HCT116 (cell line): ENCODE results near the gene DCHS1. TPM values are rescaled to one million over a fixed set of nuclear protein-coding genes. Genes with fewer than 3 reads are reported as not detected.

Source experiments
- ATAC-seq: fragments of 200-7000 bp; cut with Tn5 transposase; 2 replicates; pipeline ENCODE4 v1.9.1; 2020; ENCODE audit warnings: mild to moderate bottlenecking, moderate library complexity
- BruUV-seq: library from RNA; stranded (reverse); fragments of 400-500 nt; replicated peaks from 2 replicates; lab custom pipeline; 2021; lab: Mats Ljungman, UMichigan
- CTCF ChIA-PET: fragments of 300-600 bp; sonication (Branson Sonifier 250); formaldehyde crosslinking; loops from one replicate; lab custom pipeline; 2021; ENCODE audit warnings: antibody characterized with exemption; lab: Charles Lee
- POLR2A ChIA-PET: fragments of 300-600, 350-600 bp; sonication (Branson Sonifier 250); formaldehyde crosslinking; loops from one replicate; lab custom pipeline; 2021; ENCODE audit warnings: antibody characterized with exemption; lab: Charles Lee
- RAD21 ChIA-PET, 2 experiments: fragments of 300-600 bp; sonication (Branson Sonifier 250); formaldehyde crosslinking; loops; one replicate each; lab custom pipeline; 2023; ENCODE audit warnings: low total read pairs in 2 of 2; ENCODE audit not compliant: uncharacterized antibody in 2 of 2, unreplicated experiment in 2 of 2, low non-redundant PET in 1 of 2; lab: Charles Lee
- DNase-seq: peaks from one replicate; pipeline ENCODE4 v3.0.0-alpha.2; 2010; ENCODE audit warnings: low read depth, low spot score
- H2AFZ ChIP-seq: fragments of 200-600 bp; shearing (Covaris generic), sonication (generic); 2 replicates; pipeline ENCODE4 v1.6.1; 2017; ENCODE audit warnings: low read depth, mixed run types, mixed read lengths, antibody characterized with exemption, low read length; ENCODE audit not compliant: poor library complexity, severe bottlenecking
- H3K27ac ChIP-seq: 2 replicates; pipeline ENCODE4 v1.5.1; 2012; ENCODE audit warnings: low read depth, low read length
- H3K27me3 ChIP-seq: fragments of 200-600 bp; sonication (generic); 2 replicates; pipeline ENCODE4 v1.6.1; 2016; ENCODE audit warnings: mixed run types, low read length, mixed read lengths; ENCODE audit not compliant: insufficient read depth
- H3K36me3 ChIP-seq, 2 experiments: fragments of 200-500 bp in 1 of 2; fragments of 200-600 bp in 1 of 2; sonication (Bioruptor generic) in 1 of 2; sonication (generic) in 1 of 2; 2 replicates each; pipeline versions ENCODE4 v1.5.1 to v1.6.1; 2014 to 2016; ENCODE audit warnings: low read length in 2 of 2, inconsistent platforms in 1 of 2, mixed read lengths in 1 of 2, mixed run types in 1 of 2; ENCODE audit not compliant: insufficient read depth in 2 of 2, control insufficient read depth in 1 of 2
- H3K4me1 ChIP-seq, 2 experiments: fragments of 200-600 bp in 1 of 2; sonication (generic) in 1 of 2; 2 replicates each; pipeline versions ENCODE4 v1.5.1 to v1.6.1; 2012 to 2017; ENCODE audit warnings: low read length in 2 of 2, inconsistent platforms in 1 of 2, mild to moderate bottlenecking in 1 of 2, mixed read lengths in 1 of 2, mixed run types in 1 of 2, moderate library complexity in 1 of 2; ENCODE audit not compliant: insufficient read depth in 2 of 2, control insufficient read depth in 1 of 2
- H3K4me2 ChIP-seq: fragments of 200-600 bp; sonication (generic); 2 replicates; pipeline ENCODE4 v1.6.1; 2017; ENCODE audit warnings: mixed run types, low read length, mixed read lengths
- H3K4me3 ChIP-seq, 2 experiments: fragments of 200-600 bp in 1 of 2; sonication (generic) in 1 of 2; replicated peaks in 1 of 2; 2 replicates each; pipeline ENCODE4 v1.5.1; 2011 to 2016; ENCODE audit warnings: low read length in 2 of 2, control low read depth in 1 of 2, low read depth in 1 of 2, mild to moderate bottlenecking in 1 of 2, mixed read lengths in 1 of 2, mixed run types in 1 of 2
- H3K79me2 ChIP-seq: fragments of 200-600 bp; sonication (generic); 2 replicates; pipeline ENCODE4 v1.6.1; 2017; ENCODE audit warnings: mild to moderate bottlenecking, mixed run types, low read length, moderate library complexity, mixed read lengths; ENCODE audit not compliant: insufficient read depth
- H3K9ac ChIP-seq: fragments of 200-600 bp; sonication (generic); 2 replicates; pipeline ENCODE4 v1.6.1; 2016; ENCODE audit warnings: low read length, mixed read lengths
- H3K9me2 ChIP-seq: fragments of 200-600 bp; sonication (generic), shearing (Covaris generic); 2 replicates; pipeline ENCODE4 v1.6.1; 2017; ENCODE audit warnings: mixed run types, mild to moderate bottlenecking, moderate library complexity; ENCODE audit not compliant: insufficient read depth
- H3K9me3 ChIP-seq, 2 experiments: fragments of 200-500 bp in 1 of 2; fragments of 200-600 bp in 1 of 2; sonication (Bioruptor generic) in 1 of 2; sonication (generic) in 1 of 2; 2 replicates each; pipeline ENCODE4 v1.6.1; 2014 to 2017; ENCODE audit warnings: low read length in 2 of 2, mixed read lengths in 2 of 2, inconsistent platforms in 1 of 2, low read depth in 1 of 2, mild to moderate bottlenecking in 1 of 2, mixed run types in 1 of 2, moderate library complexity in 1 of 2; ENCODE audit not compliant: control insufficient read depth in 1 of 2, insufficient read depth in 1 of 2
- H4K20me1 ChIP-seq: fragments of 200-600 bp; sonication (generic), shearing (Covaris generic); 2 replicates; pipeline ENCODE4 v1.6.1; 2017; ENCODE audit warnings: mixed run types, mild to moderate bottlenecking, moderate library complexity; ENCODE audit not compliant: insufficient read depth
- CEBPB ChIP-seq: IDR thresholded peaks from 2 replicates; pipeline ENCODE4 v1.6.1; 2012; ENCODE audit warnings: low read depth
- EGR1 ChIP-seq: IDR thresholded peaks from 2 replicates; pipeline ENCODE4 v1.6.1; 2012; ENCODE audit warnings: low read depth
- POLR2A ChIP-seq: IDR thresholded peaks from 2 replicates; pipeline ENCODE4 v1.7.0; 2011; ENCODE audit warnings: borderline replicate concordance; ENCODE audit not compliant: insufficient read depth, insufficient read length; ENCODE audit errors: extremely low read depth
- POLR2AphosphoS5 ChIP-seq: IDR thresholded peaks from 2 replicates; pipeline ENCODE4 v1.6.1; 2011; ENCODE audit warnings: mild to moderate bottlenecking, low read depth, low read length, moderate library complexity
- RAD21 ChIP-seq: IDR thresholded peaks from 2 replicates; pipeline ENCODE4 v1.6.1; 2012; ENCODE audit warnings: low read depth, mild to moderate bottlenecking
- SIN3A ChIP-seq: IDR thresholded peaks from 2 replicates; pipeline ENCODE4 v1.6.1; 2012; ENCODE audit warnings: low read depth
- SP1 ChIP-seq: IDR thresholded peaks from 2 replicates; pipeline ENCODE4 v1.6.1; 2012; ENCODE audit warnings: low read depth
- SRF ChIP-seq: IDR thresholded peaks from 2 replicates; pipeline ENCODE4 v1.6.1; 2012; ENCODE audit warnings: low read depth
- TCF7L2 ChIP-seq: IDR thresholded peaks from 2 replicates; pipeline ENCODE4 v1.7.0; 2011; ENCODE audit warnings: borderline replicate concordance, inconsistent platforms; ENCODE audit not compliant: insufficient read depth, insufficient read length; ENCODE audit errors: extremely low read depth
- YY1 ChIP-seq: IDR thresholded peaks from 2 replicates; pipeline ENCODE4 v1.6.1; 2011; ENCODE audit warnings: low read length, low read depth, moderate library complexity, mild to moderate bottlenecking; ENCODE audit not compliant: insufficient replicate concordance; ENCODE audit errors: extremely low read depth
- intact Hi-C: fragments of 100-400 bp; cut with micrococcal nuclease; formaldehyde crosslinking; loops from 2 replicates; pipeline ENCODE4 v1.10.0; 2022
- total RNA-seq: library from RNA; stranded (reverse); gene quantifications from one replicate; pipeline ENCODE4 v1.2.1, GENCODE V29; 2021; ENCODE audit not compliant: unreplicated experiment
- TF ChIP-seq, protein P1 (sequence below): IDR thresholded peaks from 2 replicates; pipeline ENCODE4 v1.6.1; 2012
- TF ChIP-seq, protein P2 (sequence below), 3 experiments: fragments of 200-600 bp in 1 of 3; sonication (generic) in 1 of 3; IDR thresholded peaks in 2 of 3; conservative IDR thresholded peaks in 1 of 3; 2 replicates each; pipeline ENCODE4 v1.5.1; 2012 to 2017; ENCODE audit warnings: low read depth in 2 of 3, low read length in 2 of 3, antibody characterized with exemption in 1 of 3, borderline replicate concordance in 1 of 3, control low read depth in 1 of 3, mild to moderate bottlenecking in 1 of 3, mixed read lengths in 1 of 3, mixed run types in 1 of 3, moderate library complexity in 1 of 3; ENCODE audit not compliant: insufficient read depth in 1 of 3

The DCHS1 gene
- total RNA-seq, 1 experiment from 2014 or later = 0.30 TPM

DNA sequence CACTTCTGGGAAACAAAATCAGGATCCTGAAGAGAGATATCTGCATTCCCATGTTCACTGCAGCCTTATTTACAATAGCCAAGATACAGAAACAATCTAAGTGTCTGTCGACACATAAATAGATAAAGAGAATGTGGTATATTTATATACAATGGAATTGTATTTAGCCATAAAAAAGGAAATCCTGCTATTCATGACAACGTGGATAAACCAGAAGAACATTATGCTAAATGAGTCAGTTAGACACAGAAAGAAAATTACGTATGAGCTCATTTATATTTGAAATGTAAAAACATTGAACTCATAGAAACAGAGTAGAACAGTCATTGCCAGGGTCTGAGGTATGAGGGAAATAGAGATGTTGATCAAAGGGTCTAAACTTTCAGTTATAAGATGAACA lies 21.4 kb upstream of the DCHS1 start:
- no peak for ATAC-seq
- CTCF ChIA-PET = interaction anchor here (1.1 kb wide), 1 partner anchor 9 kb away, joined by 13 read pairs; no protein-coding TSS in a partner anchor
- Histone ChIP-seq H3K27ac (no peak overlapping the region), H4K20me1 (no peaks in the 10 kb centered on the region), H3K36me3 (peaks cover 13 to 14% of the 10 kb centered on the region in 2 experiments), H3K4me2 (no peak overlapping the region), H3K9ac (no peak overlapping the region), H3K4me3 (no peak overlapping the region), H3K27me3 (no peaks in the 10 kb centered on the region), H2AFZ (no peak overlapping the region), H3K9me2 (no peaks in the 10 kb centered on the region), H3K4me1 (peaks cover 3 to 5% of the 10 kb centered on the region in 2 experiments; a peak in 3 of 4 replicates), H3K79me2 (peaks cover 14% of the 10 kb centered on the region), H3K9me3 (no peaks in the 10 kb centered on the region)
- no peak for TF ChIP-seq TCF7L2
- no peak for TF ChIP-seq SIN3A
- POLR2A ChIA-PET = no interaction called here
- intact Hi-C loops = no loop called here
- RAD21 ChIA-PET = no interaction called here
- DNase-seq = no peak
- BruUV-seq = no TSS peak

DNA sequence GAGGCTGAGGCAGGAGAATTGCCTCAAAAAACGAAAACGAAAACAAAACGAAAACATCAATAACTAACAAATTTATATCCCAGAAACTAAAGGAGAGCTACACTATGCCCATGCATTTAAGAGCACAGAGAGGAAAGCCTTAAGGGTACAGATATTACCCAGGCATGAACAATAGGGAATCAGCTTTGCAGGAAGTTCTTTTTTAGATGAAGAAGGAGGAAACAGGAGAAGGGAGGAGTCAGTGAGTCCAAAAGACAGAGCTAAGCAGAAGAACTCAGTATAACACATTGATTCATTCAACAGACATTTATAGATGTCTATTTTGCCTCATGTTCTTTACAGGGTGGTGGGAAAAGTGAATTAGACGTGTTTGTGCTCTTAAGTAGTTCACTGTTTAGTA lies 19.3 kb upstream of the DCHS1 start:
- Histone ChIP-seq H3K9me3 (no peaks in the 10 kb centered on the region), H2AFZ (no peak overlapping the region), H3K9me2 (no peaks in the 10 kb centered on the region), H3K27ac (no peak overlapping the region), H4K20me1 (no peaks in the 10 kb centered on the region), H3K27me3 (no peaks in the 10 kb centered on the region), H3K4me3 (no peak overlapping the region), H3K36me3 (no peaks in the 10 kb centered on the region), H3K4me1 (no peaks in the 10 kb centered on the region), H3K9ac (no peak overlapping the region), H3K79me2 (no peaks in the 10 kb centered on the region), H3K4me2 (no peak overlapping the region)
- ChIA-PET CTCF (interaction anchor here (4.0 kb wide), 1 partner anchor 9 kb away, joined by 18 read pairs; the partner anchor contains the start of gene MRPL17), POLR2A (no interaction called here), RAD21 (no interaction called here)
- BruUV-seq = no TSS peak
- ATAC-seq (no peak), DNase-seq (no peak)
- no peak for TF ChIP-seq EGR1
- TF ChIP-seq POLR2A = no peak
- TF ChIP-seq SRF = no peak
- TF ChIP-seq TCF7L2 = no peak
- no peak for TF ChIP-seq RAD21
- TF ChIP-seq POLR2AphosphoS5 = no peak
- no peak for TF ChIP-seq CEBPB
- TF ChIP-seq, protein P1, sequence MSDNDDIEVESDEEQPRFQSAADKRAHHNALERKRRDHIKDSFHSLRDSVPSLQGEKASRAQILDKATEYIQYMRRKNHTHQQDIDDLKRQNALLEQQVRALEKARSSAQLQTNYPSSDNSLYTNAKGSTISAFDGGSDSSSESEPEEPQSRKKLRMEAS = no peak
- TF ChIP-seq YY1 = no peak
- TF ChIP-seq, protein P2, sequence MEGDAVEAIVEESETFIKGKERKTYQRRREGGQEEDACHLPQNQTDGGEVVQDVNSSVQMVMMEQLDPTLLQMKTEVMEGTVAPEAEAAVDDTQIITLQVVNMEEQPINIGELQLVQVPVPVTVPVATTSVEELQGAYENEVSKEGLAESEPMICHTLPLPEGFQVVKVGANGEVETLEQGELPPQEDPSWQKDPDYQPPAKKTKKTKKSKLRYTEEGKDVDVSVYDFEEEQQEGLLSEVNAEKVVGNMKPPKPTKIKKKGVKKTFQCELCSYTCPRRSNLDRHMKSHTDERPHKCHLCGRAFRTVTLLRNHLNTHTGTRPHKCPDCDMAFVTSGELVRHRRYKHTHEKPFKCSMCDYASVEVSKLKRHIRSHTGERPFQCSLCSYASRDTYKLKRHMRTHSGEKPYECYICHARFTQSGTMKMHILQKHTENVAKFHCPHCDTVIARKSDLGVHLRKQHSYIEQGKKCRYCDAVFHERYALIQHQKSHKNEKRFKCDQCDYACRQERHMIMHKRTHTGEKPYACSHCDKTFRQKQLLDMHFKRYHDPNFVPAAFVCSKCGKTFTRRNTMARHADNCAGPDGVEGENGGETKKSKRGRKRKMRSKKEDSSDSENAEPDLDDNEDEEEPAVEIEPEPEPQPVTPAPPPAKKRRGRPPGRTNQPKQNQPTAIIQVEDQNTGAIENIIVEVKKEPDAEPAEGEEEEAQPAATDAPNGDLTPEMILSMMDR (IDR thresholded peaks at IDR 0.05 in 2 of 3, conservative IDR thresholded peaks at IDR 0.05 in 1 of 3; ENCODE audit: borderline replicate concordance in 1 of 3, insufficient read depth in 1 of 3, low read depth in 2 of 3, low read length in 2 of 3) = no peak
- TF ChIP-seq SP1 = no peak
- intact Hi-C loops = no loop called here
